CD4-positive, alpha-beta memory T cell (primary cell): ENCODE measurements around the gene CCDC149. TPM values are rescaled to one million over a fixed set of nuclear protein-coding genes. Genes with fewer than 3 reads are reported as not detected.
"Not testable (repeated sequence)": the region's sequence is repeated elsewhere in the genome, so short reads cannot be mapped to it uniquely, and the experiment has no call there.

Source experiments
- CTCF ChIA-PET: fragments of 350-600 bp; sonication (Branson Sonifier 250); formaldehyde crosslinking; loops from one replicate; lab custom pipeline; 2021; ENCODE audit warnings: inconsistent platforms; ENCODE audit not compliant: partially characterized antibody; lab: Charles Lee
- POLR2A ChIA-PET: fragments of 350-600 bp; sonication (Branson Sonifier 250); formaldehyde crosslinking; loops from one replicate; lab custom pipeline; 2021; ENCODE audit not compliant: partially characterized antibody; lab: Charles Lee
- DNase-seq, 5 donors: peaks; one replicate each; pipeline versions ENCODE4 v3.0.0 to v3.0.0-alpha.2; 2020 to 2022; ENCODE audit warnings: mixed read lengths in 1 of 5
- H3K27ac ChIP-seq: one replicate; pipeline ENCODE4 v1.7.0; 2013; ENCODE audit warnings: low read depth, low read length
- H3K27me3 ChIP-seq: 2 replicates; pipeline ENCODE4 v1.7.0; 2013; ENCODE audit warnings: mild to moderate bottlenecking, low read length, moderate library complexity; ENCODE audit not compliant: insufficient read depth
- H3K36me3 ChIP-seq: 2 replicates; pipeline ENCODE4 v1.7.0; 2013; ENCODE audit warnings: mild to moderate bottlenecking, low read length, moderate library complexity; ENCODE audit not compliant: insufficient read depth
- H3K4me1 ChIP-seq: 2 replicates; pipeline ENCODE4 v1.7.0; 2013; ENCODE audit warnings: mild to moderate bottlenecking, low read length, moderate library complexity; ENCODE audit not compliant: insufficient read depth
- H3K4me3 ChIP-seq, 2 donors: one replicate each; pipeline ENCODE4 v1.7.0; 2013; ENCODE audit warnings: low read length in 2 of 2, mild to moderate bottlenecking in 1 of 2
- H3K9me3 ChIP-seq, 2 donors: one replicate each; pipeline ENCODE4 v1.7.0; 2013; ENCODE audit warnings: low read length in 2 of 2, control low read depth in 1 of 2; ENCODE audit not compliant: control insufficient read depth in 1 of 2
- H3K27ac Mint-ChIP-seq, 7 donors: one replicate each; pipeline ENCODE4 v1.8.0; 2020 to 2021; ENCODE audit warnings: mixed read lengths in 7 of 7, mild to moderate bottlenecking in 6 of 7, inconsistent platforms in 3 of 7, moderate library complexity in 3 of 7
- H3K27me3 Mint-ChIP-seq, 2 donors: one replicate each; pipeline ENCODE4 v1.8.0; 2020 to 2021; ENCODE audit warnings: mixed read lengths in 2 of 2
- H3K36me3 Mint-ChIP-seq, 2 donors: one replicate each; pipeline ENCODE4 v1.8.0; 2020 to 2021; ENCODE audit warnings: mixed read lengths in 2 of 2, inconsistent platforms in 1 of 2, mild to moderate bottlenecking in 1 of 2
- H3K4me1 Mint-ChIP-seq, 4 donors: one replicate each; pipeline ENCODE4 v1.8.0; 2020 to 2021; ENCODE audit warnings: mixed read lengths in 4 of 4, mild to moderate bottlenecking in 1 of 4
- H3K4me3 Mint-ChIP-seq, 8 donors: one replicate each; pipeline ENCODE4 v1.8.0; 2020 to 2021; ENCODE audit warnings: mixed read lengths in 8 of 8, mild to moderate bottlenecking in 7 of 8, moderate library complexity in 6 of 8, inconsistent platforms in 3 of 8
- H3K9me3 Mint-ChIP-seq, 8 donors: one replicate each; pipeline ENCODE4 v1.8.0; 2020 to 2021; ENCODE audit warnings: mixed read lengths in 8 of 8, mild to moderate bottlenecking in 5 of 8, inconsistent platforms in 3 of 8, moderate library complexity in 1 of 8
- intact Hi-C: fragments of 100-400 bp; cut with micrococcal nuclease; formaldehyde crosslinking; loops from one replicate; pipeline ENCODE4 v1.15.1; 2023
- polyA plus RNA-seq, 2 donors: library from polyadenylated mRNA; unstranded; fragments of 300-500 nt; fragmentation: Illumina TruSeq; gene quantifications; one replicate each; pipeline ENCODE4 v1.2.3, GENCODE V29; 2021
- total RNA-seq, 2 experiments: library from RNA; stranded (reverse); gene quantifications; one replicate each; pipeline ENCODE4 v1.2.3, GENCODE V29; 2021

CCDC149 gene
- total and polyA plus RNA-seq, 4 experiments from 2014 or later = 0.11 to 0.44 (median 0.14) TPM; not detected in 1

- ChIA-PET POLR2A (no interaction called here), CTCF (no interaction called here)
- H3K9me3 ChIP-seq = no peaks in the 10 kb centered on the region
- no peaks in the 10 kb centered on the region for H3K4me1 ChIP-seq
- Mint-ChIP-seq H3K36me3 (peaks cover 0 to 3% of the 10 kb centered on the region in 2 donors), H3K27ac (no peak overlapping the region), H3K9me3 (peaks cover 2 to 20% (median 10%) of the 10 kb centered on the region in 8 donors), H3K27me3 (peaks cover 13 to 21% of the 10 kb centered on the region in 2 donors), H3K4me3 (no peak overlapping the region), H3K4me1 (peaks cover 0 to 4% (median under 1%) of the 10 kb centered on the region in 4 donors)
- H3K4me3 ChIP-seq = no peak overlapping the region
- no peak overlapping the region for H3K27ac ChIP-seq
- intact Hi-C loops = no loop called here
- no peaks in the 10 kb centered on the region for H3K36me3 ChIP-seq
- no peaks in the 10 kb centered on the region for H3K27me3 ChIP-seq
- DNase-seq = no peak
Observed at GRCh38 chr4:24917076-24917856, 4.4 kb upstream of the CCDC149 start.

GRCh38 chr4:24915121-24915922, 2.5 kb upstream of the CCDC149 start:
- Mint-ChIP-seq H3K27ac (no peak overlapping the region), H3K4me3 (no peak overlapping the region), H3K9me3 (peaks cover 0 to 25% (median 11%) of the 10 kb centered on the region in 8 donors), H3K4me1 (peaks cover 0 to 13% (median 2%) of the 10 kb centered on the region in 4 donors), H3K27me3 (peaks cover 26 to 36% of the 10 kb centered on the region in 2 donors), H3K36me3 (peaks cover 0 to 3% of the 10 kb centered on the region in 2 donors)
- Histone ChIP-seq H3K27ac (no peak overlapping the region), H3K9me3 (no peaks in the 10 kb centered on the region), H3K4me1 (no peaks in the 10 kb centered on the region), H3K4me3 (no peak overlapping the region), H3K36me3 (no peaks in the 10 kb centered on the region), H3K27me3 (no peaks in the 10 kb centered on the region)
- intact Hi-C loops = no loop called here
- ChIA-PET CTCF (no interaction called here), POLR2A (no interaction called here)
- DNase-seq = no peak

- CTCF ChIA-PET = no interaction called here
- no peak overlapping the region for H3K4me3 Mint-ChIP-seq
- intact Hi-C loops = no loop called here
- peaks cover 0 to 13% (median 2%) of the 10 kb centered on the region in 4 donors for H3K4me1 Mint-ChIP-seq
- Histone ChIP-seq H3K36me3 (no peaks in the 10 kb centered on the region), H3K4me3 (no peak overlapping the region), H3K9me3 (no peaks in the 10 kb centered on the region), H3K27me3 (no peaks in the 10 kb centered on the region), H3K4me1 (no peaks in the 10 kb centered on the region), H3K27ac (no peak overlapping the region)
- no peak for DNase-seq
- H3K36me3 Mint-ChIP-seq = peaks cover 0 to 3% of the 10 kb centered on the region in 2 donors
- peaks cover 26 to 39% of the 10 kb centered on the region in 2 donors for H3K27me3 Mint-ChIP-seq
- no peak overlapping the region for H3K27ac Mint-ChIP-seq
- H3K9me3 Mint-ChIP-seq = peaks cover 2 to 30% (median 12%) of the 10 kb centered on the region in 8 donors
- POLR2A ChIA-PET = no interaction called here
Observed at GRCh38 chr4:24914460-24914859, 1.6 kb upstream of the CCDC149 start.

- Histone ChIP-seq H3K27ac (no peak overlapping the region), H3K9me3 (no peaks in the 10 kb centered on the region), H3K4me3 (no peak overlapping the region), H3K4me1 (no peaks in the 10 kb centered on the region), H3K36me3 (no peaks in the 10 kb centered on the region), H3K27me3 (no peaks in the 10 kb centered on the region)
- Mint-ChIP-seq H3K27me3 (peaks cover 24 to 36% of the 10 kb centered on the region in 2 donors), H3K27ac (no peak overlapping the region), H3K4me3 (peak overlapping the region in 4 of 8 donors; percentile 43 to 67 (median 62)), H3K4me1 (peaks cover 0 to 13% (median 2%) of the 10 kb centered on the region in 4 donors), H3K9me3 (peaks cover 0 to 29% (median 13%) of the 10 kb centered on the region in 8 donors), H3K36me3 (peaks cover 0 to 3% of the 10 kb centered on the region in 2 donors)
- intact Hi-C loops = no loop called here
- POLR2A ChIA-PET = no interaction called here
- DNase-seq = no peak
- CTCF ChIA-PET = no interaction called here
Observed at GRCh38 chr4:24913119-24913485, 260 bp upstream of the CCDC149 start.

- CTCF ChIA-PET = no interaction called here
- H3K27me3 Mint-ChIP-seq = peaks cover 17 to 31% of the 10 kb centered on the region in 2 donors
Observed at GRCh38 chr4:24910499-24910898, 2.3 kb downstream of the CCDC149 start.

GRCh38 chr4:24909606-24910005, 3.2 kb downstream of the CCDC149 start:
- POLR2A ChIA-PET, H3K36me3 Mint-ChIP-seq, H3K4me3 ChIP-seq, H3K27me3 ChIP-seq, H3K4me1 ChIP-seq, H3K27ac Mint-ChIP-seq, CTCF ChIA-PET, H3K4me3 Mint-ChIP-seq, H3K9me3 ChIP-seq, intact Hi-C loops, H3K27ac ChIP-seq, DNase-seq, H3K36me3 ChIP-seq: not testable (repeated sequence)
- H3K27me3 Mint-ChIP-seq = peaks cover 17 to 24% of the 10 kb centered on the region in 2 donors
- peaks cover 0 to 13% (median 2%) of the 10 kb centered on the region in 4 donors for H3K4me1 Mint-ChIP-seq
- peaks cover 2 to 25% (median 11%) of the 10 kb centered on the region in 8 donors for H3K9me3 Mint-ChIP-seq

More at GRCh38 chr4:24910499-24910898, 2.3 kb downstream of the CCDC149 start:
- H3K9me3 ChIP-seq = no peaks in the 10 kb centered on the region
- intact Hi-C loops = no loop called here
- no peaks in the 10 kb centered on the region for H3K27me3 ChIP-seq
- Mint-ChIP-seq H3K4me3 (no peak overlapping the region), H3K27ac (no peak overlapping the region), H3K9me3 (peaks cover 2 to 25% (median 11%) of the 10 kb centered on the region in 8 donors), H3K36me3 (peaks cover 0 to 3% of the 10 kb centered on the region in 2 donors), H3K4me1 (peaks cover 0 to 13% (median 2%) of the 10 kb centered on the region in 4 donors)
- H3K36me3 ChIP-seq = no peaks in the 10 kb centered on the region
- no peaks in the 10 kb centered on the region for H3K4me1 ChIP-seq
- H3K4me3 ChIP-seq = no peak overlapping the region
- DNase-seq = no peak
- H3K27ac ChIP-seq = no peak overlapping the region
- POLR2A ChIA-PET = no interaction called here

GRCh38 chr4:24897639-24898038, 15.2 kb downstream of the CCDC149 start:
- ChIA-PET POLR2A (no interaction called here), CTCF (no interaction called here)
- H3K27me3 ChIP-seq = no peaks in the 10 kb centered on the region
- no peaks in the 10 kb centered on the region for H3K4me1 ChIP-seq
- no peak overlapping the region for H3K4me3 ChIP-seq
- intact Hi-C loops = no loop called here
- H3K36me3 Mint-ChIP-seq = no peaks in the 10 kb centered on the region
- H3K4me3 Mint-ChIP-seq = no peak overlapping the region
- H3K27me3 Mint-ChIP-seq = no peaks in the 10 kb centered on the region
- no peaks in the 10 kb centered on the region for H3K4me1 Mint-ChIP-seq
- H3K9me3 Mint-ChIP-seq = no peaks in the 10 kb centered on the region
- H3K27ac ChIP-seq = no peak overlapping the region
- H3K27ac Mint-ChIP-seq = no peak overlapping the region
- DNase-seq = no peak
- no peaks in the 10 kb centered on the region for H3K36me3 ChIP-seq
- no peaks in the 10 kb centered on the region for H3K9me3 ChIP-seq
